GM19395 (cell line): Measurements from ENCODE around the gene ARL8B.
A peak's percentile ranks its signal among the peaks of the same experiment; 100 is the strongest.
"Not testable (repeated sequence)": the region's sequence is repeated elsewhere in the genome, so short reads cannot be mapped to it uniquely, and the experiment has no call there.

ENCODE experiments used
- ATAC-seq: cut with Tn5 transposase; IDR thresholded peaks from one replicate; pipeline ENCODE4 v1.9.1; 2021; ENCODE audit warnings: mild to moderate bottlenecking, moderate library complexity; ENCODE audit not compliant: unreplicated experiment

ARL8B gene

DNA sequence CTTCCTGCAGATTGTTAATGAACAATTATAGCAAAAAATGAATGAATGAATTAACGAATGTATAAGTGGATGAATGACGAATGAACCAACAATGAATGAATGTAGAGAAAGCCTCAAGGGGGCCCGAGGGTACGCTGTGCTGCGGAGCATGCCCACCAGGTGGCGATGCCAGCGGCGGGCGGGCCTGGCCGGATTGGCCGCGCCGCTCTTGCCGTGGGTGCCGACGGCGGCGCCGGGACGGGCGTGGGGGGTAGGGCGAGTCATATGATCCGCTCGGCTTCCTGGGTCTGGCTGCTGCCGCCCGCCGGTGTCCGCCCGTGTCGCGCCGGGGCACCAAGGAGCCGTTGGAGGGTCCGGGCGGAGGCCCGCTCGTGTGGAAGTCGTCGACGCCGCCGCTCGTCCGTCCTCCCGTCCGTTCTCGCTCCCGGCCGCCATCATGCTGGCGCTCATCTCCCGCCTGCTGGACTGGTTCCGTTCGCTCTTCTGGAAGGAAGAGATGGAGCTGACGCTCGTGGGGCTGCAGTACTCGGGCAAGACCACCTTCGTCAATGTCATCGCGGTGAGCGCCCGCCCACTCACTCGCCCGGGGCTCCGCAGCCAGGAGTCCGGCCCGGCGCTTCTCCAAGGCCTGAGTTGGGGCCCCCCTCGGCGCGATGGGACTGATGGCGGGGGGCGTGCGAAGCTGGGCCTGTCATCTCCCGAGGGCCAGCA, at the start of gene ARL8B:
TSS of gene ARL8B (plus strand) at position 263 of the 711 bp plus-strand sequence. CDS start at position 437, 174 bp downstream.
- ATAC-seq: peak; percentile 94

DNA sequence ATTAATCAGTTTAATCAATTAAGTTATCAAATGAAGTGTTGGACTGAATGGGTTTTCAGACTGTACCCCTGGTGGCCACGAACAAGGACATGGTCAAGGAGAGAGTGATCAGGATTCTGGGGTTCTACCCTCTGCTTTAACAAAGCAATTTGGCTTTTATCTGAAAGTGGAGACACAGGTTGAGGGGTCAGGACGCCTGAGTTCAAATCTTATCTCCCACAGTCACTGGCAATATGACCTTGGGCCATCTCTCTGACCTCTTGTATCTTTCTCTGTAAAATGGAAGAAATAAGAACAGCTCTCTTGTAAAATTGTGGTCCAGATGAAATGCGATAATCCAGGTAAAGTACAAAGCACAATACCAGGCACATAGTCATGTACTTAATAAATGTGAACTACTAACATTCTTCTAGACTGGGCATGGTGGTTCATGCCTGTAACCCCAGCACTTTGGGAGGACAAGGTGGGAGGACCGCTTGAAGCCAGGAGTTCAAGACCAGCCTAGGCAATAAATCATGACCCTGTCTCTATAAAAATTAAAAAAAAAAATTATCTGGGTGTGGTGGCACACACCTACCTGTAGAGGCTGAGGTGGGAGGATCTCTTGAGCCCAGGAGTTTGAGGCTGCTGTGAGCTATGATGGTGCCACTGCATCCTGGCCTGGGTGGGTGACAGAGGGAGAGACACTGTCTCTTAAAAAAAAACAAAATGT, 48.6 kb upstream of the ARL8B start:
- no peak for ATAC-seq

DNA sequence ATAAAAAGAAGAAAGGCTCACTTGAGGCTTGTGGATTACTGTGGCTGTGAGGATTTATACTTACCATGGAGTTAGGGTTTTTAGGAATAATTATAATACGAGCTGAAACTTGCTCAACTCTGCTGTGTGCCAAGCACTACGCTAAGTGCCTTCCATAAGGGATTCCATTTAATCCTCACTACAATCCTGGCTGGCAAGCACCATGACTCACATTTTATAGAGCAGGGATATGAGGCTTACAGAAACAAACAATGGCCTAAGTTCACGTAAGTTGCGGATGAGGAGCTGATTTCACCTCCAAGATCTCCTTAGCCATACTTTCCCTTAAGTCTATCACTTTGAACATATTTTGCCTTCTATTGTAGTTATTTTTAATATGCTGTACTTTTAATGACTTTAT, 43.9 kb upstream of the ARL8B start:
- ATAC-seq: no peak

DNA sequence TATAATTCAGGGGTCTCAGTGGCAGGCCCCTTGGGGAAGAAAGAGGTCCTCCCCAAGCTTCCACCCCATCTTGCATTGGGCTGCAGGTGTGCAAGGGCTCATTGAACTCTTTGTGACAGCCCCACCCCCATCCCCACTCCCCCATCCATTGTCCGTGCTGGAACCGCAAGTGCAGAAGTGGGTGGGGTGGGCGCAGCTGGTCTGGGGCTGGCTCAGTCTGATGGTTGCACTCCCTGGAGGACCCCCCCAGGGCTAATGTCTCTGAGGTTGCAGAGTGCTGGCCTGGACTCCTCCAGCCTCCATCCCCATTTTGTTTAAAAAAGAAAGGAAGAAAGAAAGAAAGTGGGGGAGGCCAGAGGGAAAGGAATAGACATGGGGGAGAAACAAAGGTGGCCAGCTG, 42.3 kb upstream of the ARL8B start:
- no peak for ATAC-seq

DNA sequence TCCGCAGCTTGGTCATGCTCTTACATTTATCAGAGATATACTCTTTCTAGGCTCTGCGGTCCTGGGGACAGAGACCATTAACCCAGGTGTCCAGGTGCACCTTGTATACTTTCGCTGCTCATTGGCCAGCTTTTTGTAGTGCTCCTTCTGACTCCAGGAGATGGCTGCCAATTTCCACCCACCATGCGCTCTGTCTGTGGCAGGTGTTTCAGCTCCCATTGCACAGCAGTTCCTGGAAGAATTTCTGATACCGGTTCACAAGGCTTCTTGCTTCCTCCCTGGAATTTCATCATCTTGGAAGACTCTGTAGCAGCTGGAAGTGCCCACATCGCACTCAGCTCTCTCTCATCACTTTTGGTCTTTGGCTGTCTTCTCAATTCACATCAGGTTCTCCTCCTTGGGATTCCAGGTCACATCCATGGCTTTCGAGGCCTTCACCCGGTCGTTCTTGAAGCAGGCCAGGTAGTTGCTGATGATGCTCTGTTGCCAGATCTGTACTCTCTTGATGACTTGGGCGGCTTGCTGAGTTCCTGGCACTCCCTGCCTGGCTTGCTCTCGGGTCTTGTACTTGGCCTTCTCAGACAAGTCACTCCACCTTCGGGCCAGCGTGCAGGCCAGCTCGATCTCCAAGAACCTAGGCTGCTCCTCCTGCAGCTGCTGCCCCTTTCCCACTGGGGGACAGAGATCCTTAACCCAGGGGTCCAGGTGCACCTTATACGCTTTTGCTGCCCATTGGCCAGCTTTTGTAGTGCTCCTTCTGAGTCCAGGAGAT, 41.1 kb upstream of the ARL8B start:
- no peak for ATAC-seq

DNA sequence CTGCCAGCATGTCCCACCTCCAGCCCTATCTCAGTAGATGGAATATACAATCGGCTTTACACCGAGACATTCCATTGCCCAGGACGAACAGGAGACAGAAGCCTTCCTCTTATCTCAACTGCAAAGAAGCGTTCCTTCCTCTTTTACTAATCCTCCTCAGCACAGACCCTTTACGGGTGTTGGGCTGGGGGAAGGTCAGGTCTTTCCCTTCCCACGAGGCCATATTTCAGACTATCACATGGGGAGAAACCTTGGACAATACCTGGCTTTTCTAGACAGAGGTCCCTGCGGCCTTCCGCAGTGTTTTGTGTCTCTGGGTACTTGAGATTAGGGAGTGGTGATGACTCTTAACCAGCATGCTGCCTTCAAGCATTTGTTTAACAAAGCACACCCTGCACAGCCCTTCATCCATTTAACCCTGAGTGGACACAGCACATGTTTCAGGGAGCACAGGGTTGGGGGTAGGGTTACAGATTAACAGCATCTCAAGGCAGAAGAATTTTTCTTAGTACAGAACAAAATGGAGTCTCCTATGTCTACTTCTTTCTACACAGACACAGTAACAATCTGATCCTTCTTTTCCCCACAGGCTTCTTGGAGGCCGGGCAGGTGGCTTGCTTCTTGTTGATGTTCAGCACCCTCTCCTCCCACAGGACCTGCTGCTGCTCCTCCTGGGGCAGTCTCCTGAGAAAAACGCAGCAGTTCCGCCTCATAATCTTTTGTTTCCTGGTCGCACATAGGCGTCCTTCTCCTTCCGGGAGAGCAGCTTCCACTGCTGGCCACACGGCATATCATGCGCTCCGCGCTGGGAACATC, 39.9 kb upstream of the ARL8B start:
- not testable (repeated sequence) for ATAC-seq

DNA sequence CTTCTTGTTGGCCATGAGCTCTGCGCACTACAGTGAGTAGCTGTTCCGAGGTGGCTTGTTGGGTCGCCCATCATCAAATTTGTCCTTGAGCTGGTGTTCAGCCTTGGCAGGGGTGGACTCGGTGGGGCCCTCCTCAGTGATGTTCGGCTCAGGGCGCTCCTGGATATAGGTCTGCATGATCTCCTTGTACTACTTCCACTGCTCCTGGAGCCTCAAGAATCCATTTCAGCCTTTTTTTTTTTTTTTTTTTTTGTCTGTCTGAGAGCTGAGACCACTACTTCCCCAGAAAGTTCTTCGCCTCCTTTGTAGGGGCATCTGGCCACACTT, 39.3 kb upstream of the ARL8B start:
- ATAC-seq: no peak

DNA sequence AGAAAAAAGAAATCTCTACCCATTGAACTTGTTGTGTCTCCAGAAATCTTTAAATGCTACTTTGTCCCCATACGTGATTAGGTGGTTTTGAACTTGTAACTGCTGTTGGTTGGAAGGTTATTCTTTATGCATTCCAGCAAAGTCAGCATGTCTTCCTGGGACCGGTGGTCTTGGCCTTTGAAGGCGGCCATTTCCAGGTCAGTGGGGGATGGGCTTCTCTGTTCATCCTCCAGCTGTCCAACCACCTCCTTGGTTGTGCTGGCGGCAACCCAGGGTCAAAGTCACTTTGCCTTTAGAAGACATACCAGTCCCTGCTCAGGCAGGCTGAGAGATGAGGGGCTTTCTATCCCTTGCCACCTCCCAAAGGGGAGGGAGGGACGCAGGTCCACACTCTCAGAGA, 37.9 kb upstream of the ARL8B start:
- ATAC-seq: no peak

DNA sequence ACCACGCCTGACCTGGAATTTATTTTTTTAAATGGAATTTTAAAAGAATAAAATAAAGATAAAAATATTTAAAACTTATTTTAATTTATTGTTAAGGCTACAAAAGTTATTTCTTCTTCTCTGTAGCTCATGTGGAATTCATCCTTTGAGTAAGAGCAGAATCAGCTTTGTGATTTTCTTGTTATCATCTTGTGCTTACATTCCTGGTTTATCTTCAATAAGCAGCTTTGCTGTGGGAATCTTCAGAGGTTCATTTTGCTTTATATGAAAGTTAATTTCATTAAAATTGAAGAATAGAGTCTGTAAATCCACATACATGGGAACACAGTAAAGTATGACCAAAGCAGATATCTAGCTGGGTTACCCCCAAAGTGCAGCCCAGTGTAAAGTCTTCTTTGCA, 35.4 kb upstream of the ARL8B start:
- no peak for ATAC-seq

DNA sequence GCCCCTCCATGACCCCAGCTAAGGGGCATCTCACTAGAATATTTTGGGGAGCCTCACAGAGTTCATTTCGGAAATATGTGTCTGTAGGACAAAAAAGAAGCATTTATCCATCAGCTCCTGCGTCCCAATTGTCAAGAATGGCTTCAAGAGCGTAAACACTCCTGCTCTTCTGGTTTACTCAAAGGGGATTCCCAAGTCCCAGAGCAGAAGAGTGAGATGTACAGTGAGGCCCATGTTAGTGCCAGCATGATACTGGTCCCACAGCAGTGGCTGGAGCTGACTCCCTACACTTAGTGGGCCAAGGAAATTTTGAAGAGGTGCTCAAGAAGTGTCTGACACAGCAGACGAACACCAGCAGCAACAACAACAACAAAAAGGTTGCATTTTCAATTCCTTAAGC, 34.9 kb upstream of the ARL8B start:
- ATAC-seq: no peak

DNA sequence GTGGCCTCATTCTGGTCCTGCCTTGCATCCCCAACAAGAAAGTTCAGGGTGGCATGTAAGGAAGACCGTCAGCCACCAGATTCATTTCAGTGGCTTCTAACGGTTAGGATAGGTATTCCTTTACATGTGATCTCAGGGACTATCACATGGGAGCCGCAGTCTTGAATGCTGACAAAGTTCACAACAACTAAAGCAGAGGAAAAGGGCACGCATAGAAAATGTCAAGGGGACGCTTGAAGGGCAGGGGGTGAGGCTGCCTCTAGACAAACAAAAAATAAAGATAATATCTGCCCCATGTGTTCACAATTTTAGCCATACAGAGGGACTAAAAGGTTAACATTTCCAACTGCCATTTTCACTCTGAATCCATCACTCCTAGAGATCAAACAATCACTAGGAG, 31.9 kb upstream of the ARL8B start:
- ATAC-seq: no peak

DNA sequence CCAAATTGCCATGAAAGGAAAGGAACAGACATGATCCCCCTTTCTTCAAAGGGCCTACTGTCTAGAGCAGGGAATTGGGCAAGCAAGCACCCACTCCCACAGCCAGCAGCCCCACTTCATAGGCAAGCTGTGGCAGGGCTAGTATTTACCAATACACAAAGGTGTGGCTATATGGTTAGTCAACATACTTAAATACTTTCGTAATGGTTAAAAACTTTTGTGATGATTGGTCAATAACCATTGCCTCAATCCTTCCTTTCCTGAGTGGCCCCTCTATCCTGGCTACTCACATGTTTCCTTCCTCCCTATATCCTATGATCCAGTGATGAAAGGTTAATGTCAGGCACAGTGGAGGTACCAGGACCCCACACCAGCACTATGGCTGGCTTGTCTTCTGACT, 30.1 kb upstream of the ARL8B start:
- no peak for ATAC-seq

DNA sequence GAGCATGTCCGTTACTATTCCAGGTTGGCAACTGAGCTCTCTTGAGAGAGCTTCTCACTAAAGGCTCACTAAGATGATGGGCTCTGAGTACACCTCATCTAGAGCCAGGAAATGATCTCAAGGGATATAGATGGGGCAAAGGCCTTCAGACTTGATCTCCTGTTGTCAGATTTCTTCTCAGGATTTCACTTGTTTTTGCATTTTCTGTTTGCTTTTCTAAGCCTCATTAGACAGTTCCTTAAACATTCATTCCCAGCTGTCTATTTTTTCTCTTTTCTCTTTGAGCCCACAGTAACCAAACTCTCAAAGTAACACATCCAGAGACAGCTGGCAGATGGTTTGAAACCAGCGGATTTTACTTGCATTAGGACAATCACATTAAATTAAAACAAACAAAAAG, 28.4 kb upstream of the ARL8B start:
- ATAC-seq: no peak

DNA sequence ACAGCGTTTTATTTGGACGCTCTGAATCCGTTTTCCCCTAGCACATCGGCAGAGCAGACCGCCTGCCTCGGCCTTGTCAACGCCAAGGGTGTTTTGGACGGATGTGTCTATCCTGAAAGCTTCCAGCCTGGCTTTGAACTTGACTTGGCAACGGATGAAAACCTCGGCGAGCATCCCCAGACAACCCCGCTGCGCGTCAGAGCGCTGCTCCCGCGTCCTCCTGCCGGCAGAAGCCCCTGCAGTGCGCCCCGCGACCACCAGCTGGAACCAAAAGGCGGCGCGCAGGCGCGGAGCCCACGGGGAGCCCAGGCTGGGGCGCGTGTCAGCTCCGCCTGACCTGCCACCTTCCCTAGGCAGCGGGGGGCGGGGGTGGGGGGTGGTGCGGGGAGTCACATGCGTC, 26.2 kb upstream of the ARL8B start:
- no peak for ATAC-seq

DNA sequence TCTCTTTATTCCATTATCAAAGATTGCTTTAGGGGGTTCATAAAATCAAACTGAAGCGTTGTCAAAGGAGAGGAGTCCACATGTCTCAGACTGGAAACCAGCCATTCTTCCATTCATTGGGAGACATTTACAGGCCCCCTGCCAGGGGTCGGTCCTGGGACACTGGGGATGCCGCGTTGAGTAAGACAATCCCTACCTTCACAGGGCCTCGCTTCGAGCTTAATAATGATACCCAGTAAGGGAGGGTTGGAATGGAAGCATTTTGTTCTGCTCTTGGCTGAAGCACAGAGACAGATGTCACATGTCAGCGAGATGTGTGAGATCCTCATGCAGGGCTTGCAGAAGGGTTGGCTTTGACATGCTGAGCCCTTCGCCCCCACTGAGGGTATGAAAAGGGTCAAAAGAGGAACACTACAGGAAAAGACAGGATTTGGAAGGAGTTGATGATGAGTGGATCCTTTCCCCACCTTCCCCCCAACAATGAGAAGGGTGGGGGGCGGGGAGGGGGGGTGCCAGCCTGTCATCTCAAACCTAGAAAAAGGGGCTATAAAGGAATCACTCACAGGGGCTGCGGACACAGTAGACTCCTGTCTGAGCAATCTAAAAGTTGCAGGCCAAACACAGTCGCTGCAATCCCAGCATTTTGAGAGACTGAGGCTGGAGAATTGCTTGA, 25.6 kb upstream of the ARL8B start:
- ATAC-seq: no peak

DNA sequence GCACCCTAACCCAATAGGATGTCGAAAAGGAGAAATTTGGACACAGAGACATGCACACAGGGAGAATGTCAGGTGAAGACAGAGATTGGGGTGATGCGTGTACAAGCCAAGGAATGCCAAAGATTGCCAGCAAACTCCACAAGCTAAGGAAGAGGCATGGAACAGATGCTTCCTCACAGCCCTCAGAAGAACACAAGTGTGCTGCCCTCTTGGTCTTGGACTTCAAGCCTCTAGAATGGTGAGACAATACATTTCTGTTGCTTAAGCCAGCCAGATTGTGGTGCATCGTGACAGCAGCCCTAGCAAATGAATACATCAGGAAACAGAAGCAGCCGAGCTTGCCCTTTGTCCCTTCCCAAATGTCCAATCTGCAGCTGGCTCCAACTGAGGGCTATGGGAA, 23.7 kb upstream of the ARL8B start:
- ATAC-seq: no peak

DNA sequence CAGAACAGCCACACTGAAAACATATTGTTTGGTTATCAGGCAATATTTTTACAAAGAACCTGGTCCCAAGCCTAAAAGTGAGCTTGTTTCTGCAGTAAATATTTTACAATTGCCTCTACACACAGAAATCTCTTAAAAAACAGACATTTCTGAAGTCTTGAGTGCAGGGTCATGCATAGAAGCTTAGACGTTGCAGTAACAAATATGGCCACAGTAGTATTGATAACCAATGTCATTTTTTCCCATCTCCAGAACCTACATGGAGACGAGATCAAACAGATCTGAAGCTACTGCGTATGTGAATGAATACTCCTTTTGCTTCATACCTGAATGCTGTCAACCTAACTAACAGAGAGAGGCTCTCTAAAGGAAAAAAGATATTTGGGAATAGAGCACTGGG, 19.6 kb upstream of the ARL8B start:
- ATAC-seq: no peak

DNA sequence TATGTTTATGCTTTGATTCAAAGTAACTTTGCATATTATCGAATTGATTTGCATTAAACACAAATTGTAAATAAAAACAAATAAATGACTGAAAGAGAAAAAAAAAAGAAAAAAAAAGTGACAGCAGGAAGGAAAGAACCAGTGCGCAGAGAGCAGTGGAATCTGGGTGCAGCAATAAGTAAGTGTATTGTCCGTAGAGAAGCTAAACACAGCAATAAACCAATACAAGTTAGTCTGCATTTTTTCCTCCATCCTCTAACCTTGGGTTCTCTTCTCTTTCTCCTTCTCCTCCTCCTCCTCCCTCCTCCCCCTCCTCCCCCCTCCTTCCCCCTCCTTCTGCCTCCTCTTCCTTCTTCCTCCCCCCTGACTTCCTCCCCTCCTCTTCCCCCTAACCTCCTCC, 18.3 kb upstream of the ARL8B start:
- no peak for ATAC-seq

DNA sequence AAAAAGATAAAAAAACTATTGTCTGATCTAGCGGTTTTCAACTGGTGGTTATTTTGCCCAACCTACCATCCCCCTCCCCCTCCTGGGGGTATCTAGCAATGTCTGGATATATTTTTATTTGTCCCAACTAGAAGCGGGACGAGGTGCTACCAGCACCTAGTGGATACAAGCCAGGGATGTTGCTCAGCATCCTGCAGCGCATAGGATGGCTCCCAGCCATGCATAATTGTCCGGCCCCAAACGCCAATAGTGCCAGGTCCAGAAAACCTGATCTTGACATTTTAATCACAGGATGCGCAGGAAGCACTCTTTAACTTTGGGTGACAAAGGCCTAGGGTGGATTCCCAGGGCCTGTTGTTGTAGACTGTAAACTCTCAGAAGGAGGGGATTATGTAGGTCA, 17.0 kb upstream of the ARL8B start:
- ATAC-seq: no peak

DNA sequence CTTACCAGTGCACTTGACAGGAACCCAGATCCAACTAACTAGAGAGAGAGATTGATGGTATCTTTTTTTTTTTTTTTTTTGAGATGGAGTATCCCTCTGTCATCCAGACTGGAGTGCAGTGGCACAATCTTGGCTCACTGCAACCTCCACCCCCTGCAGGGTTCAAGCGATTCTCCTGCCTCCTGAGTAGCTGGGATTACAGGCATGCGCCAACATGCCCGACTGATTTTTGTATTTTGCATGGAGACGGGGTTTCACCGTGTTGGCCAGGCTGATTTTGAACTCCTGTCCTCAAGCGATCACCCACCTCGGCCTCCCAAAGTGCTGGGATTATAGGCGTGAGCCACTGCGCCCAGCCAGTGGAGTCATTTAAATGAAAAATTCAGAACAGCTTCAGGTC, 15.7 kb upstream of the ARL8B start:
- ATAC-seq: not testable (repeated sequence)

DNA sequence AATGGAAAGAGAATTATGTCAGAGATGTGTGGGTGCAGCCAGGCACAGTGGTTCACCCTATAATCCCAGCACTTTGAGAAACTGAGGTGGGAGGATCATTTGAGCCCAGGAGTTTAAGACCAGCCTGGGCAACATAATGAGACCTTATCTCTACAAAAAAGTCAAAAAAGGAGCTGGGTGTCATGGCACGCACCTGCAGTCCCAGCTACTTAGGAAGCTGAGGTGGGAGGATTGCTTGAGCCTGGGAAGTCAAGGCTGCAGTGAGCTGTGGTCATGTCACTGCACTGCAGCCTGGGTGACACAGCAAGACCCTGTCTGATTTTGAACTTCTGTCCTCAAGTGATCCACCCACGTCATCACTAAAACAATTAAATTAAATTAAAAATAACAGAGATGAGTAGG, 15.2 kb upstream of the ARL8B start:
- ATAC-seq: not testable (repeated sequence)
